HEK293 (cell line): ENCODE results near the gene PPP1R27.

Experiments used
- REPIN1 ChIP-seq: fragments of 450-650 bp; formaldehyde crosslinking; IDR thresholded peaks from 2 replicates; pipeline ENCODE4 v1.5.1; 2017; ENCODE audit warnings: missing biosample characterization, missing genetic modification characterization, low read depth
- SETDB1 ChIP-seq: IDR thresholded peaks from one replicate; pipeline ENCODE4 v1.6.1; 2017; ENCODE audit warnings: mild to moderate bottlenecking, low read length, moderate library complexity, mixed read lengths; ENCODE audit not compliant: insufficient read length
- YY1 ChIP-seq: fragments of 450-650 bp; formaldehyde crosslinking; IDR thresholded peaks from 2 replicates; pipeline ENCODE4 v1.5.1; 2018; ENCODE audit warnings: missing biosample characterization, missing genetic modification characterization
- ZBTB17 ChIP-seq: fragments of 450-650 bp; formaldehyde crosslinking; IDR thresholded peaks from 2 replicates; pipeline ENCODE4 v1.5.1; 2016; ENCODE audit warnings: missing biosample characterization, missing genetic modification characterization
- ZNF24 ChIP-seq: fragments of 450-650 bp; formaldehyde crosslinking; IDR thresholded peaks from 2 replicates; pipeline ENCODE4 v1.5.1; 2016; ENCODE audit warnings: missing biosample characterization, missing genetic modification characterization
- ZNF274 ChIP-seq, 2 experiments: fragments of 200-500 bp in 1 of 2; fragments of 450-650 bp in 1 of 2; sonication (Bioruptor generic) in 1 of 2; formaldehyde crosslinking in 1 of 2; IDR thresholded peaks; 2 replicates each; pipeline versions ENCODE4 v1.5.1 to v1.6.1; 2014 to 2016; ENCODE audit warnings: borderline replicate concordance in 1 of 2, inconsistent platforms in 1 of 2, low read length in 1 of 2, missing biosample characterization in 1 of 2, missing genetic modification characterization in 1 of 2
- ZNF629 ChIP-seq: fragments of 450-650 bp; formaldehyde crosslinking; IDR thresholded peaks from 2 replicates; pipeline ENCODE4 v1.5.1; 2017; ENCODE audit warnings: missing biosample characterization, missing genetic modification characterization
- ZNF707 ChIP-seq: fragments of 450-650 bp; formaldehyde crosslinking; IDR thresholded peaks from 2 replicates; pipeline ENCODE4 v1.5.1; 2016; ENCODE audit warnings: missing biosample characterization, missing genetic modification characterization
- TF ChIP-seq, protein P1 (sequence below): fragments of 450-650 bp; formaldehyde crosslinking; IDR thresholded peaks from 2 replicates; pipeline ENCODE4 v1.5.1; 2016; ENCODE audit warnings: missing biosample characterization, missing genetic modification characterization
- TF ChIP-seq, protein P2 (sequence below): fragments of 450-650 bp; formaldehyde crosslinking; IDR thresholded peaks from 2 replicates; pipeline ENCODE4 v1.5.1; 2016; ENCODE audit warnings: missing biosample characterization, missing genetic modification characterization
- TF ChIP-seq, protein P3 (sequence below): fragments of 450-650 bp; formaldehyde crosslinking; IDR thresholded peaks from 2 replicates; pipeline ENCODE4 v1.5.1; 2016; ENCODE audit warnings: missing biosample characterization, missing genetic modification characterization

DNA sequence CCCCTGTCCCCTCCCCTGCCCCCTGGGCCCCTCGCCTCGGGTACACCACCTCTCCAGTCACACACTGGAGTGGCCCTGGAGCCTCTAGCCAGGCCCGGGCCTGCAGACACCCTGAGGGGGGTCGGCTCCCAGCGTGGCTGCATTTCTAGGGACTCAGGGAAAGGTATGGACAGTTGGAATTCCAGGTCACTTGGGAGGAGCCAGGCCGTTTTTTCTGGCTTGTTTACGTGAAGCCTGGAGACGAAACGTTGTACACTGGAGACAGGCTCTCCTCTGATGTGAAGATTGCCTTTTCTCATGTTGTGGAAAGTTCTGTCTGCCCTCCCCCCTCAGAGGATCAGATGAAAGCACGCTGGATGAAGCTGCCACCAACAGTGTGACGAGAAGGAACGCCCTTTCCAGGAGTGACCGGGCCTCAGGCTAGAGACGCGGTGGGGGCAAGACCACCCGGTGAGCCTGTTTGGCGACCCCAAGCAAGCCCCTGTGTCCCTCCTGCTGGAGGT is 4.0 kb upstream of the PPP1R27 start:
- TF ChIP-seq ZNF24 (tag by site-specific recombination) (no peak), ZNF274 (IDR thresholded peaks at IDR 0.05; ENCODE audit: low read length) (no peak), ZNF274 (tag by site-specific recombination; IDR thresholded peaks at IDR 0.05; ENCODE audit: borderline replicate concordance) (no peak), YY1 (no peak), REPIN1 (tag by site-specific recombination) (no peak), ZNF707 (tag by site-specific recombination) (no peak), ZBTB17 (tag by site-specific recombination) (0 out of 2 replicates have a peak, but pooled peaks have one; percentile 15), ZNF629 (tag by site-specific recombination) (no peak), SETDB1 (no peak)
- TF ChIP-seq, protein P1, sequence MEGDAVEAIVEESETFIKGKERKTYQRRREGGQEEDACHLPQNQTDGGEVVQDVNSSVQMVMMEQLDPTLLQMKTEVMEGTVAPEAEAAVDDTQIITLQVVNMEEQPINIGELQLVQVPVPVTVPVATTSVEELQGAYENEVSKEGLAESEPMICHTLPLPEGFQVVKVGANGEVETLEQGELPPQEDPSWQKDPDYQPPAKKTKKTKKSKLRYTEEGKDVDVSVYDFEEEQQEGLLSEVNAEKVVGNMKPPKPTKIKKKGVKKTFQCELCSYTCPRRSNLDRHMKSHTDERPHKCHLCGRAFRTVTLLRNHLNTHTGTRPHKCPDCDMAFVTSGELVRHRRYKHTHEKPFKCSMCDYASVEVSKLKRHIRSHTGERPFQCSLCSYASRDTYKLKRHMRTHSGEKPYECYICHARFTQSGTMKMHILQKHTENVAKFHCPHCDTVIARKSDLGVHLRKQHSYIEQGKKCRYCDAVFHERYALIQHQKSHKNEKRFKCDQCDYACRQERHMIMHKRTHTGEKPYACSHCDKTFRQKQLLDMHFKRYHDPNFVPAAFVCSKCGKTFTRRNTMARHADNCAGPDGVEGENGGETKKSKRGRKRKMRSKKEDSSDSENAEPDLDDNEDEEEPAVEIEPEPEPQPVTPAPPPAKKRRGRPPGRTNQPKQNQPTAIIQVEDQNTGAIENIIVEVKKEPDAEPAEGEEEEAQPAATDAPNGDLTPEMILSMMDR (tag by site-specific recombination), result no peak
- TF ChIP-seq, protein P2, sequence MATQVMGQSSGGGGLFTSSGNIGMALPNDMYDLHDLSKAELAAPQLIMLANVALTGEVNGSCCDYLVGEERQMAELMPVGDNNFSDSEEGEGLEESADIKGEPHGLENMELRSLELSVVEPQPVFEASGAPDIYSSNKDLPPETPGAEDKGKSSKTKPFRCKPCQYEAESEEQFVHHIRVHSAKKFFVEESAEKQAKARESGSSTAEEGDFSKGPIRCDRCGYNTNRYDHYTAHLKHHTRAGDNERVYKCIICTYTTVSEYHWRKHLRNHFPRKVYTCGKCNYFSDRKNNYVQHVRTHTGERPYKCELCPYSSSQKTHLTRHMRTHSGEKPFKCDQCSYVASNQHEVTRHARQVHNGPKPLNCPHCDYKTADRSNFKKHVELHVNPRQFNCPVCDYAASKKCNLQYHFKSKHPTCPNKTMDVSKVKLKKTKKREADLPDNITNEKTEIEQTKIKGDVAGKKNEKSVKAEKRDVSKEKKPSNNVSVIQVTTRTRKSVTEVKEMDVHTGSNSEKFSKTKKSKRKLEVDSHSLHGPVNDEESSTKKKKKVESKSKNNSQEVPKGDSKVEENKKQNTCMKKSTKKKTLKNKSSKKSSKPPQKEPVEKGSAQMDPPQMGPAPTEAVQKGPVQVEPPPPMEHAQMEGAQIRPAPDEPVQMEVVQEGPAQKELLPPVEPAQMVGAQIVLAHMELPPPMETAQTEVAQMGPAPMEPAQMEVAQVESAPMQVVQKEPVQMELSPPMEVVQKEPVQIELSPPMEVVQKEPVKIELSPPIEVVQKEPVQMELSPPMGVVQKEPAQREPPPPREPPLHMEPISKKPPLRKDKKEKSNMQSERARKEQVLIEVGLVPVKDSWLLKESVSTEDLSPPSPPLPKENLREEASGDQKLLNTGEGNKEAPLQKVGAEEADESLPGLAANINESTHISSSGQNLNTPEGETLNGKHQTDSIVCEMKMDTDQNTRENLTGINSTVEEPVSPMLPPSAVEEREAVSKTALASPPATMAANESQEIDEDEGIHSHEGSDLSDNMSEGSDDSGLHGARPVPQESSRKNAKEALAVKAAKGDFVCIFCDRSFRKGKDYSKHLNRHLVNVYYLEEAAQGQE (tag by site-specific recombination), result no peak
- TF ChIP-seq, protein P3, sequence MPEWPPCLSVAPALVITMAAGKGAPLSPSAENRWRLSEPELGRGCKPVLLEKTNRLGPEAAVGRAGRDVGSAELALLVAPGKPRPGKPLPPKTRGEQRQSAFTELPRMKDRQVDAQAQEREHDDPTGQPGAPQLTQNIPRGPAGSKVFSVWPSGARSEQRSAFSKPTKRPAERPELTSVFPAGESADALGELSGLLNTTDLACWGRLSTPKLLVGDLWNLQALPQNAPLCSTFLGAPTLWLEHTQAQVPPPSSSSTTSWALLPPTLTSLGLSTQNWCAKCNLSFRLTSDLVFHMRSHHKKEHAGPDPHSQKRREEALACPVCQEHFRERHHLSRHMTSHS (tag by site-specific recombination), result no peak
